CD14-positive monocyte (primary cell): ENCODE results near the gene MAP3K3. TPM values are rescaled to one million over a fixed set of nuclear protein-coding genes. Genes with fewer than 3 reads are reported as not detected.

Experiments used
- DNase-seq, 3 donors: peaks; one replicate each; pipeline ENCODE4 v3.0.0-alpha.2; 2011 to 2022
- H2AFZ ChIP-seq: 2 replicates; pipeline ENCODE4 v1.6.0; 2012; ENCODE audit warnings: mild to moderate bottlenecking, low read depth, low read length, inconsistent platforms; ENCODE audit not compliant: insufficient read depth, poor library complexity, severe bottlenecking
- H3K27ac ChIP-seq, 2 donors: 1 replicate in 1 of 2; 2 replicates in 1 of 2; pipeline ENCODE4 v1.5.1; 2012 to 2013; ENCODE audit warnings: low read length in 2 of 2, control low read depth in 1 of 2, inconsistent platforms in 1 of 2, low read depth in 1 of 2, mild to moderate bottlenecking in 1 of 2
- H3K27me3 ChIP-seq, 2 donors: one replicate each; pipeline versions ENCODE4 v1.6.0 to v1.6.1; 2011 to 2013; ENCODE audit warnings: low read length in 2 of 2; ENCODE audit not compliant: control insufficient read depth in 2 of 2, insufficient read depth in 2 of 2
- H3K36me3 ChIP-seq, 2 donors: replicated peaks in 1 of 2; 1 replicate in 1 of 2; 2 replicates in 1 of 2; pipeline versions ENCODE4 v1.5.1 to v1.6.1; 2012 to 2013; ENCODE audit warnings: low read length in 2 of 2, control low read depth in 1 of 2, inconsistent platforms in 1 of 2, mild to moderate bottlenecking in 1 of 2; ENCODE audit not compliant: insufficient read depth in 2 of 2, control insufficient read depth in 1 of 2
- H3K4me1 ChIP-seq, 2 donors: 1 replicate in 1 of 2; 2 replicates in 1 of 2; pipeline versions ENCODE4 v1.5.1 to v1.6.1; 2012 to 2013; ENCODE audit warnings: low read length in 2 of 2, control low read depth in 1 of 2, inconsistent platforms in 1 of 2, mild to moderate bottlenecking in 1 of 2, moderate library complexity in 1 of 2; ENCODE audit not compliant: insufficient read depth in 2 of 2, control insufficient read depth in 1 of 2
- H3K4me2 ChIP-seq: replicated peaks from 2 replicates; pipeline ENCODE3; 2012; ENCODE audit warnings: low read length, moderate library complexity, mild to moderate bottlenecking; ENCODE audit not compliant: poor library complexity, severe bottlenecking; ENCODE audit errors: extremely low read depth
- H3K4me3 ChIP-seq, 3 experiments: fragments of 200-600 bp in 1 of 3; sonication (generic) in 1 of 3; replicated peaks in 1 of 3; 1 replicate in 2 of 3; 2 replicates in 1 of 3; pipeline ENCODE4 v1.5.1; 2011 to 2013; ENCODE audit warnings: low read length in 3 of 3, mild to moderate bottlenecking in 3 of 3, control low read depth in 2 of 3, low read depth in 2 of 3, inconsistent platforms in 1 of 3, moderate library complexity in 1 of 3
- H3K79me2 ChIP-seq: 2 replicates; pipeline ENCODE4 v1.6.0; 2012; ENCODE audit warnings: mild to moderate bottlenecking, control low read depth, inconsistent platforms, low read length, moderate library complexity; ENCODE audit not compliant: insufficient read depth
- H3K9ac ChIP-seq: 2 replicates; pipeline ENCODE4 v1.6.0; 2017; ENCODE audit warnings: low read length, mild to moderate bottlenecking; ENCODE audit not compliant: insufficient read depth, poor library complexity, severe bottlenecking
- H3K9me3 ChIP-seq, 2 donors: replicated peaks in 1 of 2; 1 replicate in 1 of 2; 2 replicates in 1 of 2; pipeline versions ENCODE4 v1.5.1 to v1.6.1; 2012 to 2013; ENCODE audit warnings: low read length in 2 of 2, control low read depth in 1 of 2; ENCODE audit not compliant: control insufficient read depth in 1 of 2, insufficient read depth in 1 of 2
- H4K20me1 ChIP-seq: 2 replicates; pipeline ENCODE4 v1.6.0; 2012; ENCODE audit warnings: mild to moderate bottlenecking, low read length, control low read depth, moderate library complexity; ENCODE audit not compliant: insufficient read depth
- H3K27ac Mint-ChIP-seq, 7 donors: one replicate each; pipeline ENCODE4 v1.8.0; 2020; ENCODE audit warnings: mild to moderate bottlenecking in 7 of 7, mixed read lengths in 7 of 7, moderate library complexity in 6 of 7, inconsistent platforms in 2 of 7
- H3K27me3 Mint-ChIP-seq, 3 donors: one replicate each; pipeline ENCODE4 v1.8.0; 2021 to 2022; ENCODE audit warnings: low read depth in 3 of 3, mild to moderate bottlenecking in 3 of 3, mixed read lengths in 3 of 3, moderate library complexity in 3 of 3, inconsistent platforms in 1 of 3
- H3K36me3 Mint-ChIP-seq, 2 donors: one replicate each; pipeline ENCODE4 v1.8.0; 2020; ENCODE audit warnings: mixed read lengths in 2 of 2, inconsistent platforms in 1 of 2, mild to moderate bottlenecking in 1 of 2
- H3K4me1 Mint-ChIP-seq: one replicate; pipeline ENCODE4 v1.8.0; 2020; ENCODE audit warnings: mild to moderate bottlenecking, mixed read lengths
- H3K4me3 Mint-ChIP-seq, 2 donors: one replicate each; pipeline ENCODE4 v1.8.0; 2020; ENCODE audit warnings: mild to moderate bottlenecking in 2 of 2, mixed read lengths in 2 of 2, moderate library complexity in 1 of 2
- H3K9me3 Mint-ChIP-seq, 7 donors: one replicate each; pipeline ENCODE4 v1.8.0; 2020 to 2022; ENCODE audit warnings: mixed read lengths in 7 of 7, mild to moderate bottlenecking in 6 of 7, moderate library complexity in 6 of 7, inconsistent platforms in 2 of 7
- WGBS: methylation state at CpG from one replicate; pipeline ENCODE4 v1.1.5; 2013; ENCODE audit warnings: missing lambda C conversion rate; ENCODE audit not compliant: insufficient coverage; 5-methylcytosine and 5-hydroxymethylcytosine counted together
- intact Hi-C, 2 donors: fragments of 100-400 bp; cut with micrococcal nuclease; formaldehyde crosslinking; loops; one replicate each; pipeline versions ENCODE4 v1.15.0 to v1.15.1; 2023
- polyA plus RNA-seq, 3 donors: library from polyadenylated mRNA; depleted of rRNA in 1 of 3; unstranded in 2 of 3; stranded (reverse) in 1 of 3; fragments of 300-500 nt in 2 of 3; fragments of >200 nt in 1 of 3; fragmentation: Illumina TruSeq in 2 of 3; gene quantifications; 1 replicate in 2 of 3; 2 replicates in 1 of 3; pipeline ENCODE4 v1.2.3, GENCODE V29; 2012 to 2021
- TF ChIP-seq, protein P1 (sequence below): fragments of 200-600 bp; IDR thresholded peaks from one replicate; pipeline ENCODE4 v1.8.0; 2022; ENCODE audit warnings: antibody characterized with exemption, mild to moderate bottlenecking

MAP3K3 gene
- polyA plus RNA-seq, 3 donors = 52.2 to 219 (median 63.6) TPM

DNA sequence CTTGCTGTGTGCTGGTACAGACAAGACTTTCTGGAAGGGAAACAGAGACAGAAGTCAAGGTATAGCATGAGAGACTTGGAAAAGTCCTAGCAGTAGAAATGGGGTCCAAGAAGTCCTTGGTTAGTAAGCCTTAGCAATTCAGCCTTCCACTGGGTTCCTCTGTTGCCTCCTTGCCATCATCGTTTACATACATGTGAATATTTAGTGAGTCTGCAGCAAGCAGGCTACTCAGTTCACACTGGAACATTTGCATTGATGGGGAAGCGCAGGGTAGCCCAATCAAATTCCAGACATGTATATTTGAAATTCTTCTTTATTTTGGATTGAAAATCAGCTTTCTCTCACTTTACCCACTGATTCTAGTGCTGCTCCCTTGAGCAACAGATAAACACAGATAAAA, 50.6 kb downstream of the MAP3K3 start:
- Mint-ChIP-seq H3K27ac (no peak overlapping the region), H3K9me3 (no peaks in the 10 kb centered on the region), H3K4me1 (peaks cover 21% of the 10 kb centered on the region), H3K36me3 (peaks cover 86 to 99% of the 10 kb centered on the region in 2 donors), H3K4me3 (no peak overlapping the region), H3K27me3 (peaks cover 0 to 2% (median 0%) of the 10 kb centered on the region in 3 donors)
- TF ChIP-seq, protein P1, sequence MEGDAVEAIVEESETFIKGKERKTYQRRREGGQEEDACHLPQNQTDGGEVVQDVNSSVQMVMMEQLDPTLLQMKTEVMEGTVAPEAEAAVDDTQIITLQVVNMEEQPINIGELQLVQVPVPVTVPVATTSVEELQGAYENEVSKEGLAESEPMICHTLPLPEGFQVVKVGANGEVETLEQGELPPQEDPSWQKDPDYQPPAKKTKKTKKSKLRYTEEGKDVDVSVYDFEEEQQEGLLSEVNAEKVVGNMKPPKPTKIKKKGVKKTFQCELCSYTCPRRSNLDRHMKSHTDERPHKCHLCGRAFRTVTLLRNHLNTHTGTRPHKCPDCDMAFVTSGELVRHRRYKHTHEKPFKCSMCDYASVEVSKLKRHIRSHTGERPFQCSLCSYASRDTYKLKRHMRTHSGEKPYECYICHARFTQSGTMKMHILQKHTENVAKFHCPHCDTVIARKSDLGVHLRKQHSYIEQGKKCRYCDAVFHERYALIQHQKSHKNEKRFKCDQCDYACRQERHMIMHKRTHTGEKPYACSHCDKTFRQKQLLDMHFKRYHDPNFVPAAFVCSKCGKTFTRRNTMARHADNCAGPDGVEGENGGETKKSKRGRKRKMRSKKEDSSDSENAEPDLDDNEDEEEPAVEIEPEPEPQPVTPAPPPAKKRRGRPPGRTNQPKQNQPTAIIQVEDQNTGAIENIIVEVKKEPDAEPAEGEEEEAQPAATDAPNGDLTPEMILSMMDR = no peak
- WGBS = 100% methylated on average over 1 of the region's 2 CpGs
- no peaks in the 10 kb centered on the region for H3K27me3 ChIP-seq
- intact Hi-C loops = no loop called here
- DNase-seq = no peak
- H3K4me3 ChIP-seq = no peak overlapping the region
- no peaks in the 10 kb centered on the region for H3K9me3 ChIP-seq
- H2AFZ ChIP-seq = no peak overlapping the region
- H3K4me1 ChIP-seq = peaks cover 15 to 21% of the 10 kb centered on the region in 2 donors
- H3K36me3 ChIP-seq = peaks cover 85 to 100% of the 10 kb centered on the region in 2 donors
- peaks cover 66% of the 10 kb centered on the region for H3K79me2 ChIP-seq
- peak overlapping the region in 1 of 2 donors; percentile 23 for H3K27ac ChIP-seq
- no peak overlapping the region for H3K4me2 ChIP-seq
- no peak overlapping the region for H3K9ac ChIP-seq
- peaks cover 100% of the 10 kb centered on the region for H4K20me1 ChIP-seq

DNA sequence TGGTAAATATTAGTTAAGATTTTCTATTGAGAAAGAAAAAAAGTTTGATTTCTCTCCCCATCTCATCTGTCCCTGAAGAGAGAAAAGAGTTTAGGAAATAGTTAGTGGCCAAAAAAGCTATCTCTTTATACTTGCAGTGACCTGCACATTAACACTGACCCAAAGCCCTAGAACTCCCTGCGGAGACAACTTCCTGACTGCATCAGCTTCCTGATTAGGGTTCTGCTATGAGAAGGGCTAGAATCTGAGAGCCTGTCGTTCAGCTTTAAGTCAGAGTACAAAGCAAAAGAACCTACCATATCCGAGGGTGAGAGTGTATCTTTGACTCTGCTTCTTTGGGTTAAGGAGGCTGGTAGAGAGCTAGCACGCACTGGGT, 53.0 kb downstream of the MAP3K3 start:
- peaks cover 100% of the 10 kb centered on the region for H4K20me1 ChIP-seq
- H3K9me3 ChIP-seq = no peaks in the 10 kb centered on the region
- H3K79me2 ChIP-seq = peaks cover 59% of the 10 kb centered on the region
- Mint-ChIP-seq H3K4me1 (peaks cover 23% of the 10 kb centered on the region), H3K9me3 (peaks cover 0 to 4% (median 0%) of the 10 kb centered on the region in 7 donors), H3K27me3 (peaks cover 0 to 2% (median 0%) of the 10 kb centered on the region in 3 donors), H3K36me3 (peaks cover 83 to 99% of the 10 kb centered on the region in 2 donors), H3K27ac (peak overlapping the region in 6 of 7 donors; percentile 12 to 88 (median 52)), H3K4me3 (peak overlapping the region in 1 of 2 donors; percentile 11)
- WGBS = 20% methylated on average over 1 of the region's 4 CpGs
- DNase-seq = no peak
- intact Hi-C loops = no loop called here
- H3K4me1 ChIP-seq = peaks cover 15 to 21% of the 10 kb centered on the region in 2 donors
- no peak overlapping the region for H3K9ac ChIP-seq
- H3K27ac ChIP-seq = peak overlapping the region in 1 of 2 donors; percentile 56
- no peak overlapping the region for H3K4me3 ChIP-seq
- no peaks in the 10 kb centered on the region for H3K27me3 ChIP-seq
- H3K4me2 ChIP-seq = no peak overlapping the region
- H3K36me3 ChIP-seq = peaks cover 85 to 100% of the 10 kb centered on the region in 2 donors
- H2AFZ ChIP-seq = no peak overlapping the region
- TF ChIP-seq, protein P1 = no peak
